Esophagus muscularis mucosa (tissue), 4 donors: ENCODE results near the gene MAST4. TPM values are rescaled to one million over a fixed set of nuclear protein-coding genes. Genes with fewer than 3 reads are reported as not detected.
A peak's percentile ranks its signal among the peaks of the same experiment; 100 is the strongest.

Experiments
- DNase-seq: peaks from one replicate; pipeline ENCODE4 v3.0.0-alpha.2; 2017; ENCODE audit errors: extremely low spot score
- H3K27ac ChIP-seq, 4 donors: fragments of 200-600 bp; sonication (generic); replicated peaks in 1 of 4; 1 replicate in 3 of 4; 2 replicates in 1 of 4; pipeline ENCODE4 v1.5.1; 2016 to 2019; ENCODE audit warnings: mild to moderate bottlenecking in 1 of 4
- H3K27me3 ChIP-seq, 4 donors: fragments of 200-600 bp; sonication (generic); one replicate each; pipeline versions ENCODE4 v1.5.1 to v1.6.0; 2016 to 2019
- H3K36me3 ChIP-seq, 4 donors: fragments of 200-600 bp; sonication (generic); one replicate each; pipeline ENCODE4 v1.5.1; 2016 to 2019
- H3K4me1 ChIP-seq, 4 donors: fragments of 200-600 bp; sonication (generic); one replicate each; pipeline ENCODE4 v1.5.1; 2016 to 2019
- H3K4me3 ChIP-seq, 4 donors: fragments of 200-600 bp; sonication (generic); 1 replicate in 2 of 4; 2 replicates in 2 of 4; pipeline ENCODE4 v1.5.1; 2016 to 2019; ENCODE audit warnings: mild to moderate bottlenecking in 4 of 4, moderate library complexity in 1 of 4
- H3K9me3 ChIP-seq, 4 donors: fragments of 200-600 bp; sonication (generic); 1 replicate in 3 of 4; 2 replicates in 1 of 4; pipeline ENCODE4 v1.5.1; 2016 to 2019
- CTCF ChIP-seq, 3 experiments: fragments of 200-600 bp in 2 of 3; fragments of 450-650 bp in 1 of 3; sonication (generic) in 2 of 3; IDR thresholded peaks; one replicate each; pipeline ENCODE4 v1.5.1; 2017 to 2019; ENCODE audit warnings: antibody characterized with exemption in 3 of 3, mild to moderate bottlenecking in 2 of 3, moderate library complexity in 1 of 3
- EP300 ChIP-seq: sonication (generic); formaldehyde crosslinking; IDR thresholded peaks from one replicate; pipeline ENCODE4 v1.6.1; 2017; ENCODE audit warnings: antibody characterized with exemption
- POLR2A ChIP-seq: fragments of 450-650 bp; IDR thresholded peaks from one replicate; pipeline ENCODE4 v1.6.1; 2017; ENCODE audit warnings: antibody characterized with exemption, moderate library complexity, mild to moderate bottlenecking, low read depth
- POLR2AphosphoS5 ChIP-seq, 2 donors: sonication (generic); formaldehyde crosslinking; IDR thresholded peaks; one replicate each; pipeline ENCODE4 v1.6.1; 2017; ENCODE audit warnings: antibody characterized with exemption in 2 of 2
- WGBS: methylation state at CpG from one replicate; pipeline ENCODE4 v1.1.5; 2018; 5-methylcytosine and 5-hydroxymethylcytosine counted together
- intact Hi-C: fragments of 100-400 bp; cut with DNase I; formaldehyde crosslinking; loops from one replicate; pipeline ENCODE4 v1.15.1; 2023
- total RNA-seq, 4 donors: library from RNA; depleted of rRNA; stranded (reverse); fragments of >200 nt; gene quantifications; one replicate each; pipeline versions ENCODE4 v1.1.0 to v1.2.1, GENCODE V29; 2016

MAST4 gene
- total RNA-seq, 4 donors from 2014 or later, result 26.2 to 39.7 (median 35.8) TPM

DNA sequence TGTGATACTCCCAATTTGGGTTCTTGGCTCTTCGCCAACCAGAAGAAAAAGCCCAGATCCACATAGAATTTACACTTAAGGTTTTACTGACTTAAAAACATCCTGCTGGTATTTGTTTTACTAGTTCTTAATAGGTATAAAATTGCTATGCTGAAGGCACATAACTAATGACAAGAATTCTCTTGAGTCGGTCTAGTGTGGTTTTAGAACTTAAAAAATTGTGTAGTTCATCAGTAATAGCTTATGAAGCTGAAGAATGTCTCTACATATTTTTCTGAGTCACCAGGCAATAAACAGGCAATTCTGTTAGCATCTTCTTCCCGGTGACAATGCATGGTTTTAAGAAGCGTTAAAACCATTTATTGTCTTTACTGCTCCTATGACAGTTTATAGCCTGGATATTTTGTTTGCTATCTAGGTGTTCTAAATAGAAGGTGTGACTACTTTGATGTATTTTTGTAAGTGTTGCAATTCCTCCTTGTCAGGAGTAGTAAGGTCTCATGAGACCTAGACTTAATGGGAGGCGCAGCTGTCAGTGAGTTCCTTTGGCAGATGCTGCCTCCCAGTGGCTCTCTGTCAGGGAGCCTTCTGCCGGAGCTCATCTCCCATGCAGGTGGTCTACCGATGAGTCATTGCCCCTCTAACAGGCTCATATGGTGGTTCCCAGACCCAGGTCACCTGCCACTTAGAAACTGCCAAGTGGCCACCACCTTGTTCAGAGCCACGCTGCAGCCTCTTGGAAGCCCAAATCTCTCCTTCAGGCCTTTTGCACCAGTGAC lies 173.8 kb downstream of the MAST4 start:
- intact Hi-C loops, result no loop called here
- TF ChIP-seq CTCF (IDR thresholded peaks at IDR 0.05) (peak in 1 of 3 experiments; percentile 5), EP300 (no peak)
- WGBS, result 55% methylated on average over 8 of the region's 8 CpGs

DNA sequence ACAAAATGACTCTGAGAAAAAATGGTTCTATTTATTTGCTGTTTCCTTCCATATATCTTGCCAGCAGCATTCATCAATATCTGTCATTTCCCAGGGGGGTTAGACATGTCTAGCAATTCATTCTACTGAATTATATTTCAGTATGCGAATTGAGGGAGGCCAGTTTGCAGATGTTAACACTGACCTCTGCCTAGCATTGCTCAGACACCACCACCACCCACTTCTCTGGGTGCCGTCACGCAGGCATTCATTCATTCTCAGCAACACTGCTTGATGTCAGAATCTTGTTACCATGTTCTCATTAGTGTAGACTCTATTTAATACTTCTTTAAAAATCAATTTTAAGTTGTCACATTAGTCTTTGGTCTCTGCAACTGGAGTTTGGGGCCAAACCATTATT lies 181.7 kb downstream of the MAST4 start:
- intact Hi-C loops, result no loop called here
- H3K36me3 ChIP-seq, result no peaks in the 10 kb centered on the region
- H3K9me3 ChIP-seq, result no peaks in the 10 kb centered on the region
- TF ChIP-seq EP300 (no peak), CTCF (IDR thresholded peaks at IDR 0.05) (no peak), POLR2AphosphoS5 (IDR thresholded peaks at IDR 0.05) (no peak), POLR2A (no peak)
- WGBS, result 60% methylated on average over 3 of the region's 3 CpGs
- no peak for DNase-seq
- no peaks in the 10 kb centered on the region for H3K4me1 ChIP-seq
- no peak overlapping the region for H3K27ac ChIP-seq
- no peak overlapping the region for H3K4me3 ChIP-seq
- peaks cover 0 to 5% (median 0%) of the 10 kb centered on the region in 4 donors for H3K27me3 ChIP-seq

More for the DNA sequence above, 173.8 kb downstream of the MAST4 start:
- Histone ChIP-seq H3K36me3 (no peaks in the 10 kb centered on the region), H3K27ac (no peak overlapping the region), H3K27me3 (peaks cover 0 to 2% (median 0%) of the 10 kb centered on the region in 4 donors), H3K4me1 (no peaks in the 10 kb centered on the region), H3K4me3 (no peak overlapping the region), H3K9me3 (no peaks in the 10 kb centered on the region)
- no peak for DNase-seq

DNA sequence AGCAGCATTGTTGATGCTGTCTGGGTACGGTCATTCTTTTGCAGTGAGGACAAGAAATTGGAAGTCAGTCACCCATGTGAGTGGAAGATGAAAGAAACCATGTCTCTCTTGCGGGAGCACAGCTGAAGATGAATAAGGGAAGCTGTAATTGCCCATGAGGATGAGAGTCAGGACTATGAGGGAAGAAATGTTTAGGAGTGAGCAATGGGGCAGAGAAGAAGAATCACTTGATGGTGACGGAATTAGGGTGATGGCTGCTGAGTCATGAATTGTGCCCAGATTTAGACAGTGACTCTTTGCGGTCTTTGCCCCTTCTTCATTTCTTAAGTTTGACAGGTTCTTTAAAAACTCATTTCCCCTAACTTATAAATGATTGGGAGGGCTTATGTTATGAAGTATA lies 183.3 kb downstream of the MAST4 start:
- Histone ChIP-seq H3K27ac (no peak overlapping the region), H3K4me3 (no peak overlapping the region), H3K9me3 (no peaks in the 10 kb centered on the region), H3K36me3 (no peaks in the 10 kb centered on the region), H3K27me3 (peaks cover 0 to 5% (median 0%) of the 10 kb centered on the region in 4 donors), H3K4me1 (no peaks in the 10 kb centered on the region)
- no peak for DNase-seq
- WGBS, result 86% methylated on average over 4 of the region's 4 CpGs
- TF ChIP-seq POLR2AphosphoS5 (IDR thresholded peaks at IDR 0.05) (no peak), POLR2A (no peak), EP300 (no peak), CTCF (IDR thresholded peaks at IDR 0.05) (no peak)
- intact Hi-C loops, result no loop called here

DNA sequence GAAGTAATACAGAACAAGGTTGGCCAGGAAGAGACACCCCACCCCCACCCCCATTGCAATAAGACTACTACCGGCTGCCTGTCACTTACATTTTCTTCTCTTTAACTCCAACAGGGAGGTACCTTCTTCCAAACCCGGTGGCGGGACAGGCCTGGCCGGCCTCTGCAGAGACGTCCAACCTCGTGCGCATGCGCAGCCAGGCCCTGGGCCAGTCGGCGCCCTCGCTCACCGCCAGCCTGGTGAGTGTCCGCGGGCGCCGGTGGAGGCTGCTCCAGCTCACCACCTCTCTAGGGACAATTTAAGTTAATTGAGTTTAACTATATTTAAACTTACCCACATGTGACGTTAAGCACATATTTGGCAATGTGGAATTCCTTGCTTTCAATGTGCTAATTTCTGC lies 192.4 kb downstream of the MAST4 start:
- Histone ChIP-seq H3K4me1 (no peaks in the 10 kb centered on the region), H3K27ac (no peak overlapping the region), H3K9me3 (no peaks in the 10 kb centered on the region), H3K27me3 (peaks cover 0 to 5% (median 0%) of the 10 kb centered on the region in 4 donors), H3K36me3 (no peaks in the 10 kb centered on the region), H3K4me3 (no peak overlapping the region)
- no peak for TF ChIP-seq POLR2A
- no peak for TF ChIP-seq EP300
- TF ChIP-seq CTCF (IDR thresholded peaks at IDR 0.05), result no peak
- no peak for TF ChIP-seq POLR2AphosphoS5 (IDR thresholded peaks at IDR 0.05)
- DNase-seq, result peak; percentile 88
- intact Hi-C loops, result no loop called here
- WGBS, result 97% methylated on average over 17 of the region's 17 CpGs

- Histone ChIP-seq H3K4me3 (no peak overlapping the region), H3K27ac (no peak overlapping the region), H3K36me3 (no peaks in the 10 kb centered on the region), H3K9me3 (no peaks in the 10 kb centered on the region), H3K27me3 (peaks cover 0 to 5% (median 0%) of the 10 kb centered on the region in 4 donors), H3K4me1 (no peaks in the 10 kb centered on the region)
- intact Hi-C loops, result no loop called here
- DNase-seq, result peak; percentile 55
- TF ChIP-seq CTCF (IDR thresholded peaks at IDR 0.05), result no peak
- TF ChIP-seq POLR2A, result no peak
- no peak for TF ChIP-seq POLR2AphosphoS5 (IDR thresholded peaks at IDR 0.05)
- TF ChIP-seq EP300, result no peak
- WGBS, result 92% methylated on average over 3 of the region's 3 CpGs
These were observed 193.2 kb downstream of the MAST4 start for GRCh38 chr5:66789434-66789833.
